NCI-H748 (cell line): ENCODE results near the gene MDC1.

ENCODE experiments used
- DNase-seq: peaks from one replicate; lab custom pipeline; 2025; ENCODE audit not compliant: unreplicated experiment; lab: John Stamatoyannopoulos, UW

MDC1 gene

GRCh38 chr6:30705620-30706019 is 11.5 kb downstream of the MDC1 start:
- DNase-seq: no peak

GRCh38 chr6:30703821-30704220 is 13.3 kb downstream of the MDC1 start:
- no peak for DNase-seq

DNA sequence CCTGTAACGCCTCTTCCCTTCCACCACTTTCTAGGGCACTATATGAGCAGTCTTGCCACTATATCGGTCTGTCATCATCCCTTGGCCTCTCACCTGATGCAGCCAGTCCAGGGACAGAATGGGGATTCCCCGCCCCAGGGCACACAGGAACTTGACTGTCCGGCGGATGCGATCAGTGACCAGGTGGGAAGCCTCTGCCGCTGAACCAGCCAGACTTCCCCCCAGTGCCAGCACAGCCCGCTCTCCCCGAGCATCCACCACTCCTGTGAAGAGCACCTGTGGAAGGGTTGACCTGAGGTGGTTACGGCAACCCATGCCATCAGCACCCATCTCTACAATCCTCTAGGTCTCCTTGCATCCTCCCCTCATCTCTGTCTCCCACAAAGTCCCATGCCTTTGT is 14.1 kb downstream of the MDC1 start:
- no peak for DNase-seq

GRCh38 chr6:30700340-30700739 is 16.7 kb downstream of the MDC1 start:
- no peak for DNase-seq

DNA sequence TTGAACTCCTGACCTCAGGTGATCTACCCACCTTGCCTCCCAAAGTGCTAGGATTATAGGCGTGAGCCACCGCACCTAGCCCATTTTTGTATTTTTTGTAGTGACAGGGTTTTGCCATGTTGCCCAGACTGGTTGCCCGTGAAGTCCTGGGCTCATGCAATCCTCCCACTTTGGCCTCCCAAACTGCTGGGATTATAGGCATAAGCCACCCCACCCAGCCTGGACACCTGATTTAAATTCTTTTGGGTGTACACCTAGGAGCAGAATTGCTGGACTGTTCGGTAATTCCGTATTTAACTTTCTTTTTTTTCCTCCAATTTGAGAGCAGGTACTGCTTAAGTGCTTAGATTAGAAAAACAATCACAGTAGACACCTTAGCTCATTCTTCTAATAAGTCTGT is 20.6 kb downstream of the MDC1 start:
- DNase-seq: no peak

DNA sequence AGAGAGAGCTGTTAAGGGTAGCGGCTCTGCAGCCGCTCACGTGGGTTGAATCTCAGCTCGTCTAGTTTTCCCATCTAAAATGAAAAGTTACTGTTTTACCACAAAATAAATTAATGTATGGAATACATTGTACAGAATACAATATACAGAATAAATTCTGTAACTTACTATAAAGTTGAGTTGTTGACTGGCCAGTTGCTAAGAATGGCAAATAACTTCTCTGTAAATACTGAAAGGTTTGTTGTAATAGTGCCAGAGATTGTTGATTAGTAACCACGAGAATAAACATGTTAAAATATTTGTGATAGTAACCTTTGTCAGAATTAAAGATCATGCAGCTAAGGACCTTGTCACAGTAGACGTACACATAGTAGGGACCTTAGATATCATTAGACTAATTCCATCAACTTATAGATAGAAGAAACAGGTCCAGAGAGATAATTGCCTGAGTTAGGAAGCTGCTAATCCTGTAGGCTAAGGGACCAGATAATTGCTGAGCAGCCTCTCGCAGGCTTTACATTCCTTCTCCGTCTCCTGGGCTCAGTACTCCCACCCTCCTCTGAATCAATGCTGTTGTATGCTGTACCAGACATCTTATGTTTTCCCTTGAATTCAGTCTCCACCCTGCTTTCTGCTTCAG is 25.8 kb downstream of the MDC1 start:
- DNase-seq: peak; percentile 18

DNA sequence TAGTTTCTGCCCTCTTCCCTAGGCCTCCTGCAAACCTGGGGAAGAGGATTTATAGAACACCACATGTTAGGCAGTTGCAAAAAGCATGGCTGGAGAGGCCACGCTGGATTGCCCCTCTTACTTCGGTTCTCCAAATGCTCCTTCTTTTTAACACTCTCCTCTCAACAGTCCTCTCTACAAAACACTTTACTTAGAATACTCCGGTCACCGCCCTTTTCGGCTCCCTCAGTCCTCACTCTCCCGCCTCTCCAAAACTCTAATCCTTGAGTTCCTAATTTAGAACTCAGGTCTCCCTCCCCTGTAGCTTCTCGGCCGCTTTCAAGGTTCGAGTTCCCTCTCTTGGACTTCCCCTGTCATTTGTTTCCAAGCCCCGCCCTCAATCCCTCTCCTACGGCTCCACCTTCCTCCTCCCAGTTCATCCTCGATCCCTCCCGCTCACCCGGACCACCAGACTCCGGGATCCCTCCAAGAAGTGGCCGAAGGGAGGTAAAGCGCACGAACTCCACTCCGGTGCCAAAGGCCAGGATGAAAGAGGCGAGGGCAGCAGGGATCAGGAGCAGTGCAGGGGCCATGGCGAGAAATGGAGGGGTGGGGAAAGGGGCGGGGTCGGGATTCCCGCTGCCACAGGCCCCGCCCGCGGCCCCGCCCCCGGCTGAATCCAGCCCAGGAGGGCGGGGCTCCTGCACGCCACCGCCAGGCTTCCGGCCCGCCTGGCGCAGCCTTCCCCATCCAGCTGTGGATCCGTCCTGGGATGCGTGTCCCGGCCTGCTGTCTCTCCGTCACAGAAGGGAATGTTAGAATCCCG is 26.5 kb downstream of the MDC1 start, which contains the start of gene NRM:
TSS of gene NRM (minus strand) at position 582 of the 805 bp plus-strand sequence. CDS start at position 572, 10 bp downstream.
- peak; percentile 89 for DNase-seq

DNA sequence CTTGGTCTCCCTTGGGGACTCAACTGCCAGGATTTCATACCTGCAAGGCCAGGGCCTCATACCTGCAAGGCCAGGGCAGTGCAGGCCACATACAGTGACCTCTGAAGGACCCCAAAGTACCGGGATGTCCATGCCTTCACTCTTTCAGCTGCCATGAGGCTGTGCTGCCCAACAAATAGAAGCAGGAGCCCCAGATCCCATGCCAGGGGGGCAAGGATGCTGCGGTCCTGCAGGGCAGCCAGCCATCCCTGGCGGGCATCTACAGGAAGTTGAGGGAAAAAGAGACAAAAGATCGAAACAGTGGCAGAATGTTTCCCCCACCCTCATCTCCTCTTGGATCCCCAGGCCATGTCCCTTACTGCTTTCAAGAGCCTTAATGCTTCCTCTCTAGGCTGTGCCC is 27.1 kb downstream of the MDC1 start:
- DNase-seq: no peak

GRCh38 chr6:30689022-30689865 is 27.8 kb downstream of the MDC1 start:
- no peak for DNase-seq

DNA sequence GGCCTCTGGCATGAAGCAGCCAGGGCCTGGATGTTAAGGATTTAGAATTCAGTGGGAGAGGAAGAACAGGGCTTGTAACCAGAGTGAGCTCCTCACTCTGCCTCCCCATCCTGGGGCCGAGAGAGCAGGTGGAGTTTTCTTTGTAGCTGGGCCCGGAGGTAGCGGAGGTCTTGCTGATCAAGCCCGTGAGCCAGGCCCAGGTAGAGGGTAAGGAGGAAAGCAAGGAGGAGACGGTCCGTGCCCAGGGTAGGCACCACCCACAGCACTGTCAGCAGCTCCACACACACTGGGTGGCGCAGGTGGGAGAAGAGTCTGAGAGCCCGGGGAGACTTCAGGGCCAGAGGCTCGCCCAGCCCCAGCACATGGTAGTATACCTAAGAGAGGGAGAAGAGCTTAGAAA is 28.5 kb downstream of the MDC1 start:
- DNase-seq: no peak

- DNase-seq: peak; percentile 56
These were observed 29.2 kb downstream of the MDC1 start for GRCh38 chr6:30687659-30688431.

- peak; percentile 92 for DNase-seq
These were observed 30.0 kb downstream of the MDC1 start for GRCh38 chr6:30686908-30687658.

- DNase-seq: peak; percentile 80
These were observed 30.8 kb downstream of the MDC1 start, which contains the start of gene PPP1R18 for GRCh38 chr6:30686009-30686907. Gene PPP1R18, minus strand, starts transcription at chr6:30686645. Its CDS starts 627 bp downstream, at chr6:30686018.

- no peak for DNase-seq
These were observed 31.7 kb downstream of the MDC1 start for GRCh38 chr6:30685157-30686008.

- no peak for DNase-seq
These were observed 32.5 kb downstream of the MDC1 start for GRCh38 chr6:30684386-30685156.

DNA sequence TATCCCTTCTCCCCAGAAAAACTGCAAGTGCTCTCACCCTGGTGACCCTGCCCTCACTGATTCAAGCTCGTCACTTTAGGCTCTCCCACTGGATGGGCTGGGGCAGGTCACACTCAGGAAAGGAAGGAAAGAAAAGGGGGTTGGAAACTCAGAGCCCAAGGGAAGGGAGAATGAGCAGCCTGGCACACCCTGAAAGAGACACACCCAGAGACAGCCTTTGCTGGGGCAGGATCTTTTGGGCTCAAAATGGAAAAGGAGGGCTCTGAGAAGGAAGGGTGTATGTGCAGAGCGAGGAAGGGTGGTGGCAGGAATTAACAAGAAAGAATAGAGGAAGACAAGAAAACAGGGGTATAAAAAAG is 33.1 kb downstream of the MDC1 start:
- DNase-seq: no peak

GRCh38 chr6:30683183-30683979 is 33.7 kb downstream of the MDC1 start:
- DNase-seq: no peak
